RWPE1 (cell line): Measurements from ENCODE around the gene DOLPP1.

ENCODE experiments used
- CTCF ChIA-PET: fragments of 350-600 bp; sonication (Branson Sonifier 250); formaldehyde crosslinking; extraction: SDS; loops from one replicate; lab custom pipeline; 2021; lab: Yijun Ruan, JAX
- POLR2A ChIA-PET: fragments of 400-600 bp; formaldehyde crosslinking; extraction: SDS; loops from one replicate; lab custom pipeline; 2020; ENCODE audit warnings: antibody characterized with exemption; ENCODE audit not compliant: low non-redundant PET; lab: Yijun Ruan, JAX
- DNase-seq: peaks from one replicate; pipeline ENCODE4 v3.0.0; 2012; ENCODE audit warnings: low spot score
- H3K27ac ChIP-seq: fragments of 450-650 bp; 2 replicates; pipeline ENCODE4 v1.5.1; 2017
- TF ChIP-seq, protein P1 (sequence below): fragments of 450-650 bp; conservative IDR thresholded peaks from 2 replicates; pipeline ENCODE4 v1.5.1; 2017; ENCODE audit warnings: low read depth, mild to moderate bottlenecking

The DOLPP1 gene

DNA sequence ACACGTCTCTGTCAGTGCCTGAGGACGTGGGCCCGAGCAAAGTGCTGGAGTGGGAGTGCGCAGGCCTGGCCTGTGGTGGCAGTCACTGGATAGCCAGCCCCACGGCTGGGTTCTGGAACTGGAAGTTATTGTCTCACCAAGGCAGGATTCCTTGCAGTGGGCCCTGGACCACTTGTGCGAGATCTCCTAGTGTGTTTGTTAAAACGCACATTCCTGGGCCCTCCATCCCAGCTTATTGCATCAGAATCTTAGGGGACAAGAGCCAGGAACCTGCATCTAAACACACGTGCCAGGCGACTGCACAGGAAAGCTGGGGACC lies 57.2 kb downstream of the DOLPP1 start:
- CTCF ChIA-PET: interaction anchor here (0.6 to 5.0 kb wide), 12 partner anchors 10 to 491 kb away, joined by 3 to 50 read pairs (median 6); no protein-coding TSS in a partner anchor
- peak overlapping the region; percentile 100 for H3K27ac ChIP-seq
- TF ChIP-seq, protein P1, sequence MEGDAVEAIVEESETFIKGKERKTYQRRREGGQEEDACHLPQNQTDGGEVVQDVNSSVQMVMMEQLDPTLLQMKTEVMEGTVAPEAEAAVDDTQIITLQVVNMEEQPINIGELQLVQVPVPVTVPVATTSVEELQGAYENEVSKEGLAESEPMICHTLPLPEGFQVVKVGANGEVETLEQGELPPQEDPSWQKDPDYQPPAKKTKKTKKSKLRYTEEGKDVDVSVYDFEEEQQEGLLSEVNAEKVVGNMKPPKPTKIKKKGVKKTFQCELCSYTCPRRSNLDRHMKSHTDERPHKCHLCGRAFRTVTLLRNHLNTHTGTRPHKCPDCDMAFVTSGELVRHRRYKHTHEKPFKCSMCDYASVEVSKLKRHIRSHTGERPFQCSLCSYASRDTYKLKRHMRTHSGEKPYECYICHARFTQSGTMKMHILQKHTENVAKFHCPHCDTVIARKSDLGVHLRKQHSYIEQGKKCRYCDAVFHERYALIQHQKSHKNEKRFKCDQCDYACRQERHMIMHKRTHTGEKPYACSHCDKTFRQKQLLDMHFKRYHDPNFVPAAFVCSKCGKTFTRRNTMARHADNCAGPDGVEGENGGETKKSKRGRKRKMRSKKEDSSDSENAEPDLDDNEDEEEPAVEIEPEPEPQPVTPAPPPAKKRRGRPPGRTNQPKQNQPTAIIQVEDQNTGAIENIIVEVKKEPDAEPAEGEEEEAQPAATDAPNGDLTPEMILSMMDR: no peak
- POLR2A ChIA-PET: interaction anchor here (0.7 to 1.1 kb wide), 2 partner anchors 37 to 196 kb away, joined by 4 to 5 read pairs; no protein-coding TSS in a partner anchor
- no peak for DNase-seq

DNA sequence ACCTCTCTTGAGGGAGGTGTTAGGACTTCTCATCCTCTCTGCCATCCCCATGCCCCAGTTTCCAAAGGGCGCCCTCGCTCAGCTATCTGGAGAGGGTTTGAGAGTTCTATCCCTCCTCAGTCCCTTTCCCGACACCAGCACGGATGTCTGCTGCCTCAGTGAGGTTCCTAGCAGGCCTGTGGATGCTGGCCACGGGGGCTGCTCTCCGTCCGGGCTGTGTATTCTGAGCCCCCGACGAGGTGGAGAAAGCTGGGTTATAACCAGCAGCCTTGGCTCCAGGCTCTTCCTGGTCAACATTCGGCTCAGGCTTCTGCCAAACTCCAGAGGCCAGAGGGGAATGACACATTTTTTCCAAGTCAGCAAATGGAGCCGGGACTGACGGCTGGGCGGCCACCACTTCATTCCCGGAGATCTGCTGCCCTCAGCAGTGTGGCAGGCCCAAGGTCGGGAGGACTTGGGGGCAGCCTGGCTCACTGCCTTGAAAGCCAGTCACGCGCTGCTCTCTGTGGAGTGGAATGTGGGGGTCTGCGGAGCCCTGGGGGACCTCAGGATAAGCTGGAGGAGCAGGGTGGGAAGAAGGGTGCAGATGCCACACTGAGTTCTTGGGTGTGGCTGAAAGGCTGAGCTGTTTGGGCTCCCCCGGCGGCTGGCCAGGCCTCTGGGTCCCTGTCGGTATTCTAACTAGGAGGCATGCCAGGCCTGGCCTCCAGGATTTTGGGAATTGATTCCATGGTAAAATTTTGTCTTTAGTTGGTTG lies 57.7 kb downstream of the DOLPP1 start:
- ChIA-PET CTCF (interaction anchor here (0.6 to 5.0 kb wide), 46 partner anchors 11 to 1061 kb away, joined by 3 to 50 read pairs (median 4); partner anchors contain the start of gene C9orf50), POLR2A (interaction anchor here (0.7 to 2.7 kb wide), 4 partner anchors 36 to 195 kb away, joined by 4 to 16 read pairs (median 6); partner anchors contain the start of gene IER5L)
- TF ChIP-seq, protein P1: no peak
- no peak for DNase-seq
- peak overlapping the region; percentile 100 for H3K27ac ChIP-seq

DNA sequence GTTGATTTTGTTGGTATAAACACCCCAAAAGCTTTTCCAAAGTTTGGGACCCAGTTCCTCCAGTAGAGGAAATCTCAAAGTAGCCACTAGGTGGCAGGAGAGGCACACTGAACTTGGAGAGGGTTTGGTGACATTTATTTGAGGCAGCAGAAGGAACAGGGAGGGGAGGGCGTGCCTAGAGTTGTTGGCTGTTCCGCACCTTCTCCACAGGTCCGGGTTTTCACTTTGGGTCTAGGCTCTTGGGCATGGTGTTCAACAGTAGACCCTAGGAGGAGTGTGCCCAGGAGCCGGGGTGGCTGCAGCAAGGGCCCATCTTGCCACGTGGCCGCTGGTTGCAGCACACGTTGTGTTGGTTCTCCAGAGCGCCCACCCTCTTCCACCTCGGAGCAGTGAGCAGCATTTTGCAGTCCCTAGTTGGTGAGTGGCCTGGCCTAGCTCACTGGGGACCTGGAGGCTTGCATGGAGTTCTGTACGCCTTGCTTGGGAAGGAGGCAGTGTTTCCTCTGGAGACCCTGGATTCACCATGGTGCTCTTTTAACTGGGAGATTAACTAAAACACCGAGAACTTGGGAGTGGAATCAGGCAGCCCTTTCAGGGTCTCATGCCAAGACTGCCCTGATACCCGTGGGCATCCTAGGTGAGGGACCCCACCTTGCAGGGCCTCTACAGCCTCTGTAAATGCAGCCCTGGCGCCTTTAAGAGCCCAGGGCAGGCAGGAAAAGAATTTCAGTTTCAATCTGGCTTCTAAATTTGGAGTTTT lies 58.5 kb downstream of the DOLPP1 start:
- DNase-seq: peak; percentile 88
- ChIA-PET CTCF (interaction anchor here (0.6 to 5.0 kb wide), 54 partner anchors 8 to 1751 kb away, joined by 3 to 50 read pairs (median 4); partner anchors contain the start of genes C9orf50 and NTMT1), POLR2A (interaction anchor here (0.6 to 2.7 kb wide), 8 partner anchors 27 to 344 kb away, joined by 3 to 16 read pairs (median 6); partner anchors contain the start of gene IER5L)
- H3K27ac ChIP-seq: peak overlapping the region; percentile 100
- TF ChIP-seq, protein P1: peak; percentile 99

DNA sequence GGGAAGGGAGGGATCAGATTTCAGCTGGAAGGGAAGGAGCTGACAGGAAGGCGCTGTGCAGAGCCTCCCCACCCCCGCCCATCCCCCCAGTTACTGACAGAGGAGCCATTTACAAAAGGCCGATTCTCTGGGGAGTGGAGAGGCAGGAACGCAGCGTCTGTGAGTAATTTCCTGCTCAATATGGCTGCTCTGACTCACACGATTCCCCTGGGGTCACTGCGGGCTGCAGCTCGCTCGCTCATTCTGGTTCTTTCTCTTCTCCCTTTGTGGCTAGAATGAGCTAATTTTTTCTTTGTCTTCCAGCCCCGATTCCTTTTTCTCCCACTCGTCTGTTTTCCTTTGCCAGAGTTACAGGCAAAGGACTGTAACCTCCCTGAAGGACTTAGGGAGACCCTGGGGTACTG lies 59.1 kb downstream of the DOLPP1 start:
- TF ChIP-seq, protein P1: no peak
- H3K27ac ChIP-seq: peak overlapping the region; percentile 100
- DNase-seq: peak; percentile 99
- CTCF ChIA-PET: interaction anchor here (0.6 to 5.0 kb wide), 21 partner anchors 8 to 1752 kb away, joined by 3 to 50 read pairs (median 4); partner anchors contain the start of genes C9orf50 and NTMT1
- POLR2A ChIA-PET: interaction anchor here (0.6 to 2.7 kb wide), 8 partner anchors 27 to 468 kb away, joined by 3 to 16 read pairs (median 6); partner anchors contain the start of gene IER5L
